ENCODE measurements around the gene GALNS. TPM values are rescaled to one million over a fixed set of nuclear protein-coding genes. Genes with fewer than 3 reads are reported as not detected.

GALNS gene
- total and polyA plus RNA-seq, 3 donors from 2014 or later: 55.9 to 94.4 (median 65.3) TPM

DNA sequence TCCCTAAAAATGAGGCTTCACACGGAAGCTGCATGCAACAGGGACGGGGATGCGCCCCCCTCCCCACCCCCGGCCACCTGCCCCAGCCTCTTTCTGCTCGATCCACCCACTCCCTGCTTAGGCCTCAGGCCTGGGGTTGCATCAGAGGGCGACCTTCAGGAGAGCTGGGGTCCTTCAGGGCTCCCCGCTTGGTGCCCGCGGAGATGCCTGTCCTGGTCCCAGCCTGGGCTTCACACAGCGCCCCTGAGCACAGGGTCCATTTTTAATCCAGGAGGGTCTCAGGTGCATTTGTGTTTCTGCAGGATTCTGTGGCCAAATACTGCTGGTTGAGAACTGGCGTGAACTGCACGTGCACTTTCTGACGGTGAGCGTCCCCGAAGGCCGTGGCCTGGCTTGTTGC, 37.6 kb downstream of the GALNS start:
- DNase-seq: no peak
- no peak for TF ChIP-seq POLR2A (IDR thresholded peaks at IDR 0.05)
- TF ChIP-seq, protein P1, sequence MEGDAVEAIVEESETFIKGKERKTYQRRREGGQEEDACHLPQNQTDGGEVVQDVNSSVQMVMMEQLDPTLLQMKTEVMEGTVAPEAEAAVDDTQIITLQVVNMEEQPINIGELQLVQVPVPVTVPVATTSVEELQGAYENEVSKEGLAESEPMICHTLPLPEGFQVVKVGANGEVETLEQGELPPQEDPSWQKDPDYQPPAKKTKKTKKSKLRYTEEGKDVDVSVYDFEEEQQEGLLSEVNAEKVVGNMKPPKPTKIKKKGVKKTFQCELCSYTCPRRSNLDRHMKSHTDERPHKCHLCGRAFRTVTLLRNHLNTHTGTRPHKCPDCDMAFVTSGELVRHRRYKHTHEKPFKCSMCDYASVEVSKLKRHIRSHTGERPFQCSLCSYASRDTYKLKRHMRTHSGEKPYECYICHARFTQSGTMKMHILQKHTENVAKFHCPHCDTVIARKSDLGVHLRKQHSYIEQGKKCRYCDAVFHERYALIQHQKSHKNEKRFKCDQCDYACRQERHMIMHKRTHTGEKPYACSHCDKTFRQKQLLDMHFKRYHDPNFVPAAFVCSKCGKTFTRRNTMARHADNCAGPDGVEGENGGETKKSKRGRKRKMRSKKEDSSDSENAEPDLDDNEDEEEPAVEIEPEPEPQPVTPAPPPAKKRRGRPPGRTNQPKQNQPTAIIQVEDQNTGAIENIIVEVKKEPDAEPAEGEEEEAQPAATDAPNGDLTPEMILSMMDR (IDR thresholded peaks at IDR 0.05): no peak
- H3K4me3 ChIP-seq: no peak overlapping the region
- no peaks in the 10 kb centered on the region for H3K4me1 ChIP-seq
- WGBS, 2 donors: 87 to 88% methylated on average over 14 to 16 of the region's 16 CpGs
- H3K9me3 ChIP-seq: no peaks in the 10 kb centered on the region
- no peaks in the 10 kb centered on the region for H3K27me3 ChIP-seq
- intact Hi-C loops (cut with DNase I; ENCODE audit: low total_unique reads): no loop called here
- H3K36me3 ChIP-seq (ENCODE audit: low read depth, missing control alignments): no peaks in the 10 kb centered on the region
- no peak overlapping the region for H3K27ac ChIP-seq

DNA sequence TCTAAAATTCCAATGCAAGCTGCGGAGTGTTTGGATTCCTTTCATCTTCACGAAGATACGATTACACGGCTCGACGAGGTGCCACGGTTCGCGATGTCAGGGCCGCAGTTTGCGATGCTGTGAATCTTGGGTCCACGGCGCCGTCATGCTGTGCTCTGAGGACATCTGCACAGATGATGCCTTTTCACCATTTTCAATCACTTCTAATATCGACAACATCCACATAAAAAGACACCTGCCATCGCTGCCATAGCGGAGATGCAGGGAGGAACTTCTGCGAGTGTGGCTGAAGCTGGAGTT, 38.2 kb downstream of the GALNS start:
- H3K27ac ChIP-seq: no peak overlapping the region
- no peak for DNase-seq
- H3K4me1 ChIP-seq: no peaks in the 10 kb centered on the region
- TF ChIP-seq POLR2A (IDR thresholded peaks at IDR 0.05): no peak
- TF ChIP-seq, protein P1 (IDR thresholded peaks at IDR 0.05): no peak
- WGBS, 2 donors: 93 to 95% methylated on average over 18 of the region's 18 CpGs
- no peak overlapping the region for H3K4me3 ChIP-seq
- intact Hi-C loops (cut with DNase I; ENCODE audit: low total_unique reads): no loop called here
- H3K36me3 ChIP-seq (ENCODE audit: low read depth, missing control alignments): no peaks in the 10 kb centered on the region
- no peaks in the 10 kb centered on the region for H3K9me3 ChIP-seq
- no peaks in the 10 kb centered on the region for H3K27me3 ChIP-seq

DNA sequence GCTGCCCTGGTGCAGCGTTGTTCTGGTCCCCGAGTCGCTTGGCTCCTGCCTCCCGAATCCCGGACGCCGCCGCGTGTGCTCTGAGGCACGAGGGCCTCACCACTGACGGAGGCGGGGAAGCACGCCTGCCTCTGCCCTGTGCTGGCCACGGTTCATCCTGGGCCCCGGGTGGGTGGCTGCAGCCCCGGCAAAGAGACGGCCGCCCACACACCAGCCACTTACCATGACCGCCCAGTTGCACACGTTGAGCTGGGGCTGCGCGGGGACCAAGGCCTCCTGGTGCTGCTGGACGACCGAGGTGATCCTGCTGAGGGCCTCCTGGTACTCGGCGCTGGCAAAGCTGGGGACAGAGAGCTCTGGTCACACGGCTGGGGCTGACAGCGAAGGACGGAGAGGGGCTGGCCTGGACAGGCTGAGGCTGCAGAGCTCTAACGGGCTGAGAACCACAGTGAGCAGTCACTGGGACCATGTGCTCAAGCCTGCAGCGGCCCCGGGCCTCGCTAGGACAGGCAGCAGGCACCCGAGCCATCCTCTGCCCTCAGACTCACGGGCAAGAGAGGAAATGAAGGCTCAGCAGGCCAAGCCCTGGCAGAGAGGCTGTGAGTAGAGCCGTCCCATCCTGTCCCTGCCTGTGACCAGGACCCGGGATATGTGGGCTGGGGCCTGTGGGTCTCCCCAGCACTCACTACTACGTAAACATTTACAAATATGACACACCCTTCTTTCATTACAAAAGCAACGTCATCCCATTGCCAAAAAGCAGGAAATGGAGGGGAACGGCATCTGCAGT, 38.8 kb downstream of the GALNS start:
- no peak overlapping the region for H3K4me3 ChIP-seq
- no peak for DNase-seq
- no peaks in the 10 kb centered on the region for H3K27me3 ChIP-seq
- WGBS, 2 donors: 88 to 90% methylated on average over 10 to 40 of the region's 40 CpGs
- no peak overlapping the region for H3K27ac ChIP-seq
- H3K4me1 ChIP-seq: peaks cover 2% of the 10 kb centered on the region
- H3K36me3 ChIP-seq (ENCODE audit: low read depth, missing control alignments): no peaks in the 10 kb centered on the region
- no peaks in the 10 kb centered on the region for H3K9me3 ChIP-seq
- intact Hi-C loops (cut with DNase I; ENCODE audit: low total_unique reads): no loop called here
- no peak for TF ChIP-seq POLR2A (IDR thresholded peaks at IDR 0.05)
- TF ChIP-seq, protein P1 (IDR thresholded peaks at IDR 0.05): no peak

DNA sequence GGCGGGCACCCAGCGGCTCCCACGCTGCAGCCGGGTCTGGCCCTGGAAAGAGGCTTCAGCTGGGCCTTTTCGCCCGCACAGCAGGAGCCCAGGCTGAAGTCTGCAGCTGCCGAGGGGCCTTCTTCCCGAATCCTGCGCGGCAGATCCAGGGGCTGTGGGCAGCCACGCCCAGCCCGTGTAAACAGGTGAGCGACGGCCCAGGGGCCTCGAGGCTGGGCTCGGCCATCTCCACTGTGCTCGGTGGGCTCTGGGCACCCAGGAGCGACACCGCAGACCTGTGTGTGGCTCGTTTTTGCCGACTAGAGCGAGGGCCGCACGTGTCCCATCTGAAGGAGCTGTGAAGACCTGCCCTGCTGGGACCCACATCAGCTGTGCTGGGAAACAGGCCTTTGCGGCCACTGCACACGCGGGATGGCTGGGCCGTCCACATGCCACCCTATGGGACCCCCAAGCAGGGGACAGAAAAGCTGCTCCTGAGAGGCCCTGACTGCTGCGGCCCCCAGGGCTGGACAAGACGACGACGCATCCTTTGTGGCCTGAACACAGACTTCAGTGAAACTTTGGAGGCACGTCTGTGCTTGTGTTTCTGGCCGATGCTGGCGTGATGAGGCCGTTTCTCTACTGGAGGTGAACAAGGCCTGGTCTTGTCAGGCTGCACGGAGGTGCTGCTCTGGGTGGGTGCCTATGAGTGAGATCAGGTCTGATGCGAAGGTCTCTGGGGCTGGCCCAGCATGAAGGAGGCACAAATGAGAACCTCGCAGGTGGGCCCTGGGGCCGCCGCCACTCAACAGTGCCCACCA, 39.8 kb downstream of the GALNS start:
- no peak for TF ChIP-seq POLR2A (IDR thresholded peaks at IDR 0.05)
- TF ChIP-seq, protein P1 (IDR thresholded peaks at IDR 0.05): no peak
- WGBS, 2 donors: 89 to 97% methylated on average over 6 to 41 of the region's 41 CpGs
- H3K27ac ChIP-seq: no peak overlapping the region
- no peaks in the 10 kb centered on the region for H3K27me3 ChIP-seq
- no peak overlapping the region for H3K4me3 ChIP-seq
- intact Hi-C loops (cut with DNase I; ENCODE audit: low total_unique reads): no loop called here
- H3K36me3 ChIP-seq (ENCODE audit: low read depth, missing control alignments): no peaks in the 10 kb centered on the region
- no peak for DNase-seq
- peaks cover 4% of the 10 kb centered on the region for H3K4me1 ChIP-seq
- no peaks in the 10 kb centered on the region for H3K9me3 ChIP-seq
